UCSD-AML1 (cell line): Measurements from ENCODE around the gene RAB14.

Experiments
- DNase-seq: peaks from one replicate; lab custom pipeline; 2025; ENCODE audit not compliant: unreplicated experiment; lab: John Stamatoyannopoulos, UW

Gene RAB14

DNA sequence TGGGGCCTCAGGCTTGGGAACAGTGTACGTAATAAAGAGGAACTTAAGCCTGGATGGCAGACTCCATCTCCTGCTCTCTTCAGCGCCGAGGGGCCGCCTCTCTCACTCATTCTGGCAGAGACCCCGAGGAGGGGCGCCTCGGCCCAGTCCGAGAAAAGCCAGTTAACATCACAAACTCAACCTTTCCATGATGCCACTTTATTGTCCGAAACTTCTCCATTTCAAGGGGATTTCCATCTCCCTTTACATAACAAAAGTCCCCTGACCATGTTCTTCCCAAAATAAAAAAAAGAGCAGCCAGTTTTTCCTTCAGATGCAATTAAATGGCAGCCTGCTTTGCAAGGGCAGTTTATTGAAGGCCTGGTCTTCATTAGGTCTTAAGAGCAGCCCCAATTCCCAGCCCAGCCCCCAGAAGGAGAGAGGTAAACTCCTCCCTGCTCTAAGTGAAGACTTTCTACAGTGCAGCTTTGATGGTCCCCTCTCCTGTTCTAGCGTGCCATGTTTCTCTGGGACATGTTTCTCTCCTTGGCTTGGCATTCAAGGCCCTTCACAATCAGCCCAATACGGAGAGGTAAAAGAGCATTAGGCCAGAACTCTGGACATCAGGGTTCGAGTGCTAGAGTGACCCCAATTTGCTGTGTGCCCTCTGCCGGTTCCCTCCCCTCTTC lies 19.5 kb upstream of the RAB14 start:
- no peak for DNase-seq

DNA sequence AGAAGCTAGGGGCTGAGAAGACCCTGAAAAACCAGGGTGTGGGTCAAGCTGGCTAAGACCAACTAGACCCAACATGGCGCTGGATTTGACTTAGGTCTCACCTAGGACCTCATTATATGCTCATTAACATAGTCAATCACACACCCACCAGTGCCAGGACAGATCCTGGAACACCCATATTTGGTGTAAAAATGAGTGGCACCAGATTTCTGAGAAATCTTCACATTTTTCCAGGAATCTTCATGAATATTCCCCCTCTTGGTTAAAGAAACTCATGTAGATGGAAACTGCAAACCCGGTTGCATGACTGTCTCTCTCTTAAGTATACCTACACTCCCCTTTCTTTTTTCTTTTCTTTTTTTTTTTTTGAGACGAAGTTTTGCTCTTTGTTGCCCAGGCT lies 17.9 kb upstream of the RAB14 start:
- no peak for DNase-seq

DNA sequence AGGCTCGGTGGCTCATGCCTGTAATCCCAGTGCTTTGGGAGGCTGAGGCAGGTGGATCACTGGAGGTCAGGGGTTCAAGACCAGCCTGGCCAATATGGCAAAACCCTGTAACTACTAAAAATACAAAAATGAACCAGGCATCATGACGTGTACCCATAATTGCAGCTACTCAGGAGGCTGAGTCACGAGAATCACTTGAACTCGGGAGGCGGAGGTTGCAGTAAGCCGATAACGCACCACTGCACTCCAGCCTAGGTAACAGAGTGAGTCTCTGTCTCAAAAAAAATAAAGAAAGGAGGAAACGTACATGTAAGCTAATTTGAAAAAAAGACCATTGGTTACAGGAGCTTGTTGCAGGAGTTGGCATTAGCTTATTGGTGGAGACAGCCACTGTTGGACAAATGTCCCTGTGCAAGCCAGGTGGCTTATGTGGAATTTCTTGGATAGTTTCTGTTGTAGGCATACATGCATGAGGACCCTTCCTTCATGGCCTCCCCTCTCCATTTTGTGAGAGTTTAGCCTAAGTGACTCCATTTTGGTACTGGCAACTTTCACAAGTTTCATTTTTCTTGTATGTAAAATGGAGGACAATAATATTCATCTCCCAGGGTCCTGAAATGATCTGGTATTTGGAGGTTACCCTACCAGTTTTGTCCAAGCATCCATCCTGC lies 16.8 kb upstream of the RAB14 start:
- no peak for DNase-seq

DNA sequence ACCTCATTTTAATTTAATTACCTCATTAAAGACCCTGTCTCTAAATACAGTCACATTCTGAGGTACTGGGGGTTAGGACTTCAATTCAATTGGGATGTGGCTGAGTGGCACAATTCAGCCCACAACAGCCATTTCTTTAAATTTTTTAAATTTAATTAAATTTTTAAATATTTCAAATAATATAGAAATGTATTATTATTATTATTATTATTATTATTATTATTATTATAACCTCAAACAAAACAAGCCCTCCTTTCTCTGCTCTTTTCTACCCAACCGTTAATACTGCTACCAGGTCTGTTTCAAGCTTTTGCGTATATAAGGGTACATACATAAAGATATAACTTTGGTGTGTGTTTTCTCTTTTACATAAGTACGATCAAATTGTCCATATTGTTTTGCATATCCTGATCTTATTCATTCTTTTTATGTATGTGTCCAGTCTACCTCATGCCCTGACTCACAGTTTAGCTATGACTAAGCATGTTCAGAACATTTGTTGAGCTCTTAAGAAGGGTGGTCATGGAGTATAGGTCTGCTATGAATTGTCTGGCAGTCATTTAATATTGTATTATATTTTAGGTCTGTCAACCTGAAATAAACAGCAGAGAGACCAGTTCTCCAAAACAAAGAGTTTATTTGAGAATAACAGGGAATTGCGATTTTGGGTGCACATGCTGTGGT lies 16.1 kb upstream of the RAB14 start:
- no peak for DNase-seq

DNA sequence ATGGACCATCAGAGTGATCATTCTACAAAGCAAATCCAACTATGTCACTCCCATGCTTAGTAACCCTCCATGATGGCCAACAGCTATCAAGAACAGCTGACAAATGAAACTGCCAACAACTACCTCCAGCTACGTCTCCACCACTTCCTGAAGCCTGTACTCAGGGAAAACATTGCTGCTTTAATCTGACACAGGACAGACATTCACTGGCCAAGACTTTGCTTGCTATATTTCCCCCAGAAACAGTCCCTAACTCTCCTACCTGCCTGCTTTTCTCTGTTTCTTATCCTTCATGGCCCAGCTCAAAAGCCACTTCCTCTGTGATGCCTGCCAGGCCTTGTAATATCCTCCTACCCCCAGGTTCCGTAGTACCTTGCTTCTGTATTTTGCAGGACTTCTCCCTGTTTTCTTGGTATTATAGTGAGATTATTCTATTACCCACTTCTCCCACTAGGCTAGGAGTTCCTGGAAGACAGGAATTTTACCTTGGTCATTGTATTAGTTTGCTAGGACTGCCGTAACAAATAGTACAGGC lies 14.7 kb upstream of the RAB14 start:
- DNase-seq, result peak; percentile 37

DNA sequence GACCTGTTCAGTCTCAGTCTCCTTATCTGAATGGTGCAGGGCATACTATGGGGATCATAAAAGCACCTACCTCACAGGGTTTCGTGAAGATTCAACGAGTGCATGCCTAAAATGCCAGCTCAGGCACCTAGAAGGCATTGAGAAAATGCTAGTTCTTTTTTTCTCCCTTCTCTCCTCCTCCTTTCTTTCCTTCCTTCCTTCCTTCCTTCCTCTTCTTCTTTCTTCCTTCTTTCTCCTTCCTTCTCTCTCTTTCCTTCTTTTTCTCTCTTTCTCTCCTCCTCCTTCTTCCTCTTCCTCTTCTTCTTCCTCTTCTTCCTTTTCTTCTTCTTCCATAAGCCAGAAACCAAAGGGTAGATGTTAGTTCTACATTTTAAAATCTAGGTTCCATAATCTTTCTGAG lies 12.3 kb upstream of the RAB14 start:
- DNase-seq, result no peak

DNA sequence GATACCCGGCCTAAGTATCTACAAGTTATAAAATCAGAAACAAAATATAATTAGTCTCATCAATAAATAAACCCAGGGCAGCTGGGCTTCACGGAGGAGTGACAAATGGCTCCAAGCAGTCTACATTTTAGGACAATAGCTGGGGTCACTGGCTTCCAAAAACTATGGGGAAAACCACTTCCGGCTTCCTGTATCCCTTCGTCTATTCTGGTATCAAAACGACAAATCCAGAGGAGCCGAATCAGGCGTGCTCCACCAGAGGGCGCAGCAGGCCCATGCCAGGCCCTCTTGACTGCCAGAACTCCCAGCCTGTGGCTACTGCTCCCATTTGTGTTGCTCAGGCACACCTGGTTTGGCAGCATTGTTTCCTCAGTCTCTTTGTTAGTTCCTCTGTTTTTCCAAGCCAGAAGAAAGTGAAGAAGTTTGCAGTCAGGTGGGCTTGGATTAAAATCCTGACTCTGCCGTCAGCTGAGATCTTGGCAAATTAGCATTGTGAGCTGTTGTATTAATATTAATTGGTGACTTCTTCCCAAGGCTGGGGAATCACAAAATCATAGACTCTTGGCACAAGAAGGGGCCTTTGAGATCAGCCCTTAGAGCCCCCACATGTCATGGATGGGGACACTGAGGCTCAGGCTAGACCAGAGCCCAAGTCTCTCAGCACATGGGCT lies 11.6 kb upstream of the RAB14 start:
- peak; percentile 90 for DNase-seq

DNA sequence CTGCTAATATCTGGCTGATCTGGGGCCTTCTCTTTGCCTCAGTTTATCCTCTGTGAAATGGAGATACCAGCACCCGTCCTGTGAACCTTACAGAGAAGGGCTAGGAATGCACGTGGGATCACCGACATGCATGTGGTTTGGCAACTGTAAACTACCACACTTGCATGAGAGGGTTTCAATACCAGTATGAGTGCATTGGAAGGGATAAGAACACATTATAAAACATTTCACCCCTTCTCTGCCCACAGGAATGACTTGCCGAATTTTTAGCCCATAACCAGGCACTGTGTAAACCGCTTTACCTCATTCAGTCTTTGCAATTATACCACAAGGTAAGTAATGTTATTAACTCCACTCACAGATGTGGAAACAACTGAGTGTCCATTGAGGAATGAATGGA lies 8.9 kb upstream of the RAB14 start:
- DNase-seq, result no peak

DNA sequence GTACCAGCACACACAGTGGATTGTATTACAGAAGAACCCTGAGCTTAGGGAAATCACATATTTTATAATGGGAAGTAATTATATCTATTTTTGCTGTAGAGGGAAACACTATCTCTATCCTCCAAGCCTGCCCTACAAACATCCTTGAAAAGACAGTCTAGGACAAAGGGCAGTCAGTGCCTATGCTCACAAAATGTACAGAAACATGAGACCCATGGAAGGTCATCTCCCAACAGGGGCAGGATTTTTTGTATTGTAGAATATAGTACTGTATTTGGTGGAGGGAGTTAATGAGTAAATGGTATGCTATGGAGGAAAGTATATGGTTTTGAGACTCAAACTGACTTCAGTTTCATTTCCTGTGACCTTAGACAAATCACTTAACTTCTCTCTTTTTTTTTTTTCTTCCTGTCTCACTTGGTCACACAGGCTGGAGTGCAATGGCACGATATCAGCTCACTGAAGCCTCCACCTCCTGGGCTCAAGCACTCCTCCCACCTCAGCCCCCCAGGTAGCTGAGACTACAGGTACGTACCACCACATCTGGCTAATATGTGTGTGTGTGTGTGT lies 5.8 kb upstream of the RAB14 start:
- no peak for DNase-seq

DNA sequence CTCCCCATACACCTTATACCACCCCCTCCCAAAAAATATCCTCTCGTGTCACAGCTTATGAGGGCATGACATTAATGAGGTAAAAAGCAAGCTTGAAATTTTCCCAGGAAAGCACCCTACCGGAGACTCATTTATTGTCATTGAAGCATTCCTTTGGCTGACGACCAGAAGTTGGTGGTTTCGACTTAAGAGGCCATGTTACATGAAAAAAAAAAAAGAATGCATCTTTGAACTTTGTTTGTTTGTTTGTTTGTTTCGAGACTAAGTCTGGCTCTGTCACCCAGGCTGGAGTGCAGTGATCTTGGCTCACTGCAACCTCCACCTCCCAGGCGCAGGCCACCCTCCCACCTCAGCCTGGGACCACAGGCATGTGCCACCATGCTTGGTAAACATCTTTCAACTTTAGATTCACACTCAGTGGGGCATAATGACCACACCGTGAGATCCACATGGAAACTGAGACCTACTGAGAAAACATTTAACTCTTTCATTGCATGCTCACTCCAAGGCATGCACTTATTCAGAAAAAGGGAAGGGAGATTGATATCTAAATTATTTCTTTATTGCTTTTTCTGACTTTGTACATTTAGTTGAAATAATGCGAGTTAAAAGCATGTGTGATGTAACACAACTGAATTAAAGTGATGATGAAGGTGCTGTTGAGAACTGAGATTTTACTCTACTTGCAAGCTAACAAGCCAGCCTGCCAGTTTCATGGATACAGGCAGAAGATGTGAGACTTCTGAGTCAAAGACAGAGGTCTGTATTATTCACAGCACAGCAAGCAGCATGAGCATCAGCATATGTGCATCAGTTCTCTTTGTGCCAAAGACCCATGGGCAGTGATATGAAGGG lies 5.1 kb upstream of the RAB14 start:
- DNase-seq, result no peak

DNA sequence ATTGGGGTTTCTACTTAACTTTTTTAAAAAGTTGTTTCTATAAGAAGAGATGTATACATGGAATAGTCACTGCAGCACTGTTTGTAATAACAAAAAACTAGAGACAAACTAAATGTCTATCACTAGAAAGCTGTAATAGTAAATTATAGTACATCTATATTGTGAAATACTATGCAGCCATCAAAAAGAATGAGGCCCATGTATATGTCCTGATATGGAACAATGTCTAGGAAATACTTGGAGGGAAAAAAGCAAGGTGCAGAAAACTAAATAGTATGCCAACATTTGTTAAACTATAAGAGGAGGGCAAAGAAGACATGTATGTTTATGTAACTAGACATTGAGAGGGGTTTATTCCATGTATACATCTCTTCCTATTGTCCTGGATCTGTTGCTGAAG lies 2.9 kb upstream of the RAB14 start:
- DNase-seq, result no peak

DNA sequence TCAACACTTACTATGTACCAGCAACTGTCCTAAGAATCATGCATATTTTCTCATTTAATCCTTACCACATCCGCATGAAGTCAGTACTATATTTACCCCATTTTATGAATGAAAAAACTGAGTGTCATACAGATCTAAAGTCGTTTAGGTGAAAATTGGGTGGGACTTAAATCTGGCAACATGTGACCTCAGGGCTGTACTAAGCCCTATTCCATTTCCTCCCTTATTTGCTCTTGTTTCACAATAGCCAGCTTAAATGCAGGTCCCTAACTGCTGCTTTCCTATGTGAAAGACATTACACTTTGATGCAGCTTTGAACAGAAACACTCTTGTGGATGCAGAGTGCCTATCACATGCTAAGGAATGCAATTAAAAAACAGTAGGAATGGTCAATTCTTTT lies 2.5 kb upstream of the RAB14 start:
- DNase-seq, result no peak

DNA sequence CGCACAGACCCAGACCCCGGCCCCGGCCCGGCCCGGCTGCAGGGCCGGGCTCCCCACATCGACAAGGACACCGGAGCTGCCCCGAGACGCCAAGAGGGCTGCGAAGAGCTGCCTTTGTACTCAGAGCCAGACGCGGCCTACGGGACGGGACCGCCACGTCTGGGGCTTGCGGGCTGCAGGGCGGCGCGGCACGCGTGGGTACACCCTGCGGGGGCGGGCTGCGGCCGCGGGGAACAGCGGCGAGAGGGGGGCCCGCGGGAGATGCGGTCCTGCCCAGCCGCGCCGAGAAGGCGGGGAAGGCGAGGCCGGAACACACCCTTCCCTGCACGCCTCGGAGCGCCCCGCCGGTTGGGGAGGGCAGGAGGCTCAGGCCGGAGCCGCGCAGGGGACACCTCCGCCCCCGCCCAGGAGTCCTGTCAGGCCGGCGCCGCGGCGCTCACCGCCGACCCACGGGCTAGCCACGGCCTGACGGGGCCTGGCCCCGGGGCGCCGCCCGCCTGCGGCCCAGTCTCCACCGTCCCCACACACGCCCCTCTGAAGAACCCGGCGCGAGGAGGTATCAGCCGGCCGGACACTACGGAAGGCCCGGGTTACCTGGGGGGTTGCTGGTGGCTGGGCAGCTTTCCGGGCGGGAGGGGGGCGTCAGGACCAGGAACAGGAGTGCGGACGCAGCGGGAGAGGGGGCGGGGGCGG lies 478 bp downstream of the RAB14 start:
- DNase-seq, result no peak

DNA sequence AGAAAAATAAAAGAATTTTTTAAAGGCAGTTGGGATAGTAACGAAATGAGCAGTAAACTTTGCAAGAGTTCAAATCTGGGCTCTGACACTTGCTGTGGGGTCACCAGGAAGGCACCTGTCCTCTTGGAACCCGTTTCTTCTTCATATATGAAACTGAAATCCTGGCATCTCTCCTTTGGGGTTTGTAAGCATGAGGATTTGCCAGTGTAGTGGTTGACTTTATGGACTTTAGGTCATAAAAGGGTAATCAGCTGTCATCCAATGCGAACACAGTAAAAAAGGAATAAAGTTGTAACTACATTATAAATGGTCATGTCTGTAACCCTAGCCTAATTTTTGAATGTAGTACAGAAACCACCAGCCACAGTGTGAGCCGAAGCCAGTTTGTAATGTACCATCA lies 1.3 kb downstream of the RAB14 start:
- no peak for DNase-seq

DNA sequence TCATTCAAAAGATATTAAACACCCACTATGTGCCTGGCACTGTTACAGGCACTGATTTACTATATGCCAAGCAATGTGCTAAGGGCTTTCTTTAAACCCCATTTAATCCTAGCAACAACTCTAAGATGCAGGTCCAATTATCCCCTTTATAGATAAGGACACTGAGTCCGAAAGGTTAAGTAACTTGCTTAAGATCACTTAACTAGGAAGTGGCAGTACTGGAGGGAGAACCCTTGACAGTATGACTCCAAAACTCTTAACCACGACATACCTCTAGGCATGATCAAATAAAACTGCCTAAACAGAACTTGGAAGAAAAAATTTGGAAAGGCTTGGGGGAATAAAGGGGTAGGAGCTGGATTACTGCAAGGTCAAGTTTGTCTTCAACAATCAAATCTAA lies 1.7 kb downstream of the RAB14 start:
- DNase-seq, result no peak

DNA sequence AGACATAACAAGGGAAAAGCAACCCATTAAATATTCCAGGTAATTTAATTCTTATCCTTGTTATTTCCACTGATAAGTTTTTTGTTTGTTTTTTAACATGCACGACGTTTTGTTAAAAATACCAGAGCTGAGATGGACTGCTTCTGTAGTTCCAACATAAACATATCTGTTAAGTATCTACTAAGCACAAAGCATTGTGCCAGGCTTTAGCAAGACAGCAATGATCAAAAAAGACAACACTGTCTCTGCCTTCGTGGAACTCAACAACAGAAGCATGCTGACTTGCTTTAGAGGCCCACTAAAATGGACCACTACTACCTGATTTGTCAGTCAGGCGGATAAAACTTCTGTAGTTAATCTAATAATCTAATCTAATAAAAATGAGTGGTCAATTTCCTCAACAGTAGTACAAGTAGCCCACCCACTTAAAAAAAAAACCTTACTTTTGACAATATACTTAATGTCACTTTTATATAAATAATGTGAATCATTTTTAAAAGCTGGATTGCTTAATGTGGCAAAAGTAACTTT lies 3.1 kb downstream of the RAB14 start:
- no peak for DNase-seq

DNA sequence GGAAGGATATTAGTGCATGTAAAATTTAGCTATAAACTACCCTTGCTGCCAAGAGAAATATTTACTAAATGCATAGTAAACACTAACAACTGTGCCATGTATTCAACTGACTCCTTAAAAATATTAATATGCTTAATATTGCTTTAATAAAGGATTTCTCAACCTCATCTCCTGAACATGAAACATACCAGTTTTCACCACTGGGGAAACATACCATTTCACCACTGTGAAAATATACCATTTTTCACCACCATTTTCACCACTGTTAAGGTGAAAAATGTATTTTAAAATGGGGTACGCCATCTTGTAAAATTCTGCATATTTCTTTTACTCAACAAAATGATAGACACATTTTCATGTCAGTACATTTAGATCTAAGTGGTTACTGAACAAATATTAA lies 4.5 kb downstream of the RAB14 start:
- no peak for DNase-seq

DNA sequence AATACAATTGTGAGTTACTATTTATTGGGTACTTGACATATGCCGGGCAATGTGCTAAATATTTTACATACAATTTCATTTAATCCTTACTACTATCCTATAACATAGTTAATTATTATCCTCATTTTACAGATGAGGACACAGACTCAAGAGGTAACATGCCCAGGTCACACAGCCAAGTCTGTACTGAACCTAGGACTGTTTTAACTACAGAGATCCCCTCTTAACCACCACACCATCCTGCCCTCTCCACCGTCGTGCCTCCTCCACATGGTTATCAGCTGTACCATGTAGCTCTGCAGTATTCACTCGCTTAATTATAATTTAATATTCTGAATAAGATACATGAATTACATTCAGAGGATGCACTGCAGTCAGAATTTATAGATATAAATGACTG lies 5.3 kb downstream of the RAB14 start:
- no peak for DNase-seq

DNA sequence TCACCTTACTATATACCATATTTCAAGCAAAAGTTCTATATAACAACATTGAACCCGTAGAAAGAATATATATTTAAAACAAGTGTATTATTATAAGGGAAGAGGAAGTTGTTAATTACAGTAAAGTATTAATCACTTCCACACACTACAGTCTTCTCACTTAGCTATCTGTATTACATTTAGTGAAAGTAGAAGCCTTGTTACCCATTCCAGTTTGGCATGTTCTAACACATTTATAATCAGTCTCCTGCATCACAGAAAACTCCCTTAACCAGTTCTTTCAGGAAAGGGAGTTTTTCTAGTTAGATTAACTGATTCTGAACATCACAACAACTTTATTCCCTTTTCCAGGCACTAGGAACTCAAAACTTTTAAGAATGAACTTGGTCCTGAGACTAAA lies 6.9 kb downstream of the RAB14 start:
- no peak for DNase-seq
